ENCODE results near the gene ABCD3.

Gene ABCD3

GRCh38 chr1:94408104-94408830, 9.9 kb upstream of the ABCD3 start:
- Mint-ChIP-seq H3K4me1 (peaks cover 13% of the 10 kb centered on the region), H3K36me3 (ENCODE audit: low read depth) (no peaks in the 10 kb centered on the region), H3K27me3 (ENCODE audit: low read depth, poor library complexity) (no peaks in the 10 kb centered on the region), H3K27ac (peak overlapping the region; percentile 32), H3K4me3 (no peak overlapping the region), H3K9me3 (no peaks in the 10 kb centered on the region)
- TF ChIP-seq CTCF (IDR thresholded peaks at IDR 0.05) = no peak
- no peak for DNase-seq

GRCh38 chr1:94411237-94411636, 7.0 kb upstream of the ABCD3 start:
- no peak for DNase-seq
- peaks cover 13% of the 10 kb centered on the region for H3K4me1 Mint-ChIP-seq
- no peaks in the 10 kb centered on the region for H3K9me3 Mint-ChIP-seq
- no peaks in the 10 kb centered on the region for H3K36me3 Mint-ChIP-seq (ENCODE audit: low read depth)
- H3K27ac Mint-ChIP-seq = no peak overlapping the region
- no peak overlapping the region for H3K4me3 Mint-ChIP-seq
- H3K27me3 Mint-ChIP-seq (ENCODE audit: low read depth, poor library complexity) = peaks cover 3% of the 10 kb centered on the region
- no peak for TF ChIP-seq CTCF (IDR thresholded peaks at IDR 0.05)

GRCh38 chr1:94413311-94413710, 4.9 kb upstream of the ABCD3 start:
- no peak overlapping the region for H3K4me3 Mint-ChIP-seq
- no peak for DNase-seq

GRCh38 chr1:94416901-94417727, 1.1 kb upstream of the ABCD3 start:
- H3K27me3 Mint-ChIP-seq (ENCODE audit: low read depth, poor library complexity) = peaks cover 3% of the 10 kb centered on the region

More at GRCh38 chr1:94413311-94413710, 4.9 kb upstream of the ABCD3 start:
- Mint-ChIP-seq H3K9me3 (no peaks in the 10 kb centered on the region), H3K27me3 (ENCODE audit: low read depth, poor library complexity) (peaks cover 3% of the 10 kb centered on the region), H3K27ac (no peak overlapping the region), H3K36me3 (ENCODE audit: low read depth) (no peaks in the 10 kb centered on the region), H3K4me1 (peaks cover 7% of the 10 kb centered on the region)
- no peak for TF ChIP-seq CTCF (IDR thresholded peaks at IDR 0.05)

GRCh38 chr1:94417728-94417977, 536 bp upstream of the ABCD3 start:
- H3K9me3 Mint-ChIP-seq = no peaks in the 10 kb centered on the region
- no peak overlapping the region for H3K27ac Mint-ChIP-seq
- DNase-seq = no peak
- H3K27me3 Mint-ChIP-seq (ENCODE audit: low read depth, poor library complexity) = peaks cover 3% of the 10 kb centered on the region
- H3K4me1 Mint-ChIP-seq = peaks cover 38% of the 10 kb centered on the region
- TF ChIP-seq CTCF (IDR thresholded peaks at IDR 0.05) = no peak
- H3K4me3 Mint-ChIP-seq = no peak overlapping the region
- H3K36me3 Mint-ChIP-seq (ENCODE audit: low read depth) = no peaks in the 10 kb centered on the region

More at GRCh38 chr1:94416901-94417727, 1.1 kb upstream of the ABCD3 start:
- H3K4me3 Mint-ChIP-seq = no peak overlapping the region
- H3K9me3 Mint-ChIP-seq = no peaks in the 10 kb centered on the region
- DNase-seq = no peak
- H3K27ac Mint-ChIP-seq = no peak overlapping the region
- TF ChIP-seq CTCF (IDR thresholded peaks at IDR 0.05) = no peak
- H3K36me3 Mint-ChIP-seq (ENCODE audit: low read depth) = no peaks in the 10 kb centered on the region
- H3K4me1 Mint-ChIP-seq = peaks cover 32% of the 10 kb centered on the region

Data from nephron progenitor cell (in vitro differentiated cells).